BE2C (cell line): Measurements from ENCODE around the gene ENKUR.

Experiments used
- DNase-seq: peaks from one replicate; pipeline ENCODE4 v3.0.0-alpha.2; 2020
- H3K27me3 ChIP-seq: fragments of 250-450 bp; sonication (Bioruptor Pico); 2 replicates; pipeline ENCODE4 v1.5.1; 2020; ENCODE audit warnings: mild to moderate bottlenecking
- H3K36me3 ChIP-seq: fragments of 250-450 bp; sonication (Bioruptor Pico); 2 replicates; pipeline ENCODE4 v1.5.1; 2020; ENCODE audit warnings: mild to moderate bottlenecking
- H3K4me1 ChIP-seq: fragments of 250-450 bp; sonication (Bioruptor Pico); 2 replicates; pipeline ENCODE4 v1.5.1; 2020
- H3K4me3 ChIP-seq: 2 replicates; pipeline ENCODE4 v1.5.1; 2011; ENCODE audit warnings: low read depth, low read length
- H3K9me3 ChIP-seq: fragments of 250-450 bp; sonication (Bioruptor Pico); 2 replicates; pipeline ENCODE4 v1.5.1; 2020
- CTCF ChIP-seq: IDR thresholded peaks from 2 replicates; pipeline ENCODE4 v1.5.1; 2012; ENCODE audit warnings: mild to moderate bottlenecking, low read depth, low read length

ENKUR gene

DNA sequence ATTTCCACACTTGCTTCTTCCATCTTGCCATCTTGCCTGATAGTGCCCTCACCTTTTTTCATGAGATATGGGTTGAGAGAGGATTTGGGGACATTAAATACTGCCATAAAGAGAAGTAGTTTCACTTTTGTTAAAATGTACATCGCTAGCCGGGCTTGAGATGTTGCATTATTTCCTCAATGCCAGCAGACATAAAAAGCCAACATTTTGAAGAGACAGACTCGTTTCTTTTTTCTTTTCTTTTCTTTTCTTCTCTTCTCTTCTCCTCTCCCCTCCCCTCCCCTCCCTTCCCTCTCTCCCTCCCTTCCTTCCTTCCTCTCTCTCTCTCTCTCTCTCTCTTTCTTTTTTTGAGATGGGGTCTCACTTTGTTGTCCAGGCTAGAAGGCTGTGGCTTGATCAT, 17.9 kb downstream of the ENKUR start:
- no peaks in the 10 kb centered on the region for H3K27me3 ChIP-seq
- TF ChIP-seq CTCF = no peak
- no peaks in the 10 kb centered on the region for H3K36me3 ChIP-seq

DNA sequence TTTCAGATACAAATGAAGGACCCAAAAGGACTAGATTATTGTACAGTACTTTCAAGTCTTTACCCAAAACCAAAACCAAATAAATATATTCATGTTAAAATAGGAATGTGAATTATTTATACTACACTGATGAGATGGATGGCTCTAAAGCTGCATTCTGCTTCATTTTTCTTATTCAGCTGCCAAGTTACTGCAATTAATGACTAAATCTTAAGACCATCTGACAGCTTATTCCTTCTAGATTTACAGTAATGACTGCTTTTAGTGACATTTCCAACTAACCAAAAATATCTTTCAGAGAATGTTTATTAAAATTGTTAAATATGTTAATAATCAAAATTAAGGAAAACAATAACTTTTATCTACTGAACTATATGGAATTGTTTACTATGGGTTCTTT, 20.9 kb downstream of the ENKUR start:
- H3K36me3 ChIP-seq = no peaks in the 10 kb centered on the region
- no peak overlapping the region for H3K4me3 ChIP-seq
- no peak for TF ChIP-seq CTCF
- no peaks in the 10 kb centered on the region for H3K4me1 ChIP-seq
- no peaks in the 10 kb centered on the region for H3K9me3 ChIP-seq
- no peaks in the 10 kb centered on the region for H3K27me3 ChIP-seq
- no peak for DNase-seq

More for the DNA sequence above, 17.9 kb downstream of the ENKUR start:
- Histone ChIP-seq H3K9me3 (no peaks in the 10 kb centered on the region), H3K4me1 (no peaks in the 10 kb centered on the region), H3K4me3 (no peak overlapping the region)
- no peak for DNase-seq

DNA sequence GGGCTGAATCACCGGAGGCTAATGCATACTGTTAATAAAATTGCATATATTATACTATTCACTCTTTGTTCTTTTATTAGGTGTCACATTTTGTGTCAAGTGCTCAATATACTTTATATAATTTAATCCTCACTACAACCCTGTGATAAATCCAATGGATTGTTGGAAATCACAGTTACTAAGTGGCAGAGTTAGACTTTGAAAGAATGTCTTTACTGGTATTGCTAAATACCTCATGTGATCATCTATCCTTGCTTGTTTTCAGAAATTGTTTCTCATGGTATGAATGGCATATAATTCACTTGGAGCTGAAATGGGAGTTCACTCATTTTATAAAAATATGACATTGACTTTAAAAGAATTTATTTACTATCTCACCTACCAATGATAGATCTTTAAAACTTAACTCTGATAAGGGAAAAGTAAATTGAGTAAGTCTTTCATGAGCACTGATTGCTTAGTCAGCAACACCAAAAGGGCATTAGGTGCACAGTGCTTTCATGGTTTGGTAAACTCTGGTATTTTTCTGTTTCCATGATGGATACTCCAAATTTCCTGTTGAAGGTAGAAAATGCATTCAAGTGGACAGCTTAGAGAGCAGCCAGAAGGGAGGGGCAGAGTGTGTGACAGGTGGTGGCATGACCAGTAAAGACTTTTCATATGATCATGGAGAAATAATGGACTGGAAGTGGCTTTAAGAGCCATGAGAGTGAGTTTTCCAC, 22.6 kb downstream of the ENKUR start:
- TF ChIP-seq CTCF = no peak
- H3K4me3 ChIP-seq = no peak overlapping the region
- no peak for DNase-seq

GRCh38 chr10:24992512-24993133, 23.3 kb downstream of the ENKUR start:
- Histone ChIP-seq H3K4me3 (no peak overlapping the region), H3K9me3 (no peaks in the 10 kb centered on the region), H3K27me3 (no peaks in the 10 kb centered on the region), H3K4me1 (no peaks in the 10 kb centered on the region), H3K36me3 (no peaks in the 10 kb centered on the region)
- no peak for TF ChIP-seq CTCF
- DNase-seq = no peak

More for the DNA sequence above, 22.6 kb downstream of the ENKUR start:
- Histone ChIP-seq H3K9me3 (no peaks in the 10 kb centered on the region), H3K4me1 (no peaks in the 10 kb centered on the region), H3K27me3 (no peaks in the 10 kb centered on the region), H3K36me3 (no peaks in the 10 kb centered on the region)

DNA sequence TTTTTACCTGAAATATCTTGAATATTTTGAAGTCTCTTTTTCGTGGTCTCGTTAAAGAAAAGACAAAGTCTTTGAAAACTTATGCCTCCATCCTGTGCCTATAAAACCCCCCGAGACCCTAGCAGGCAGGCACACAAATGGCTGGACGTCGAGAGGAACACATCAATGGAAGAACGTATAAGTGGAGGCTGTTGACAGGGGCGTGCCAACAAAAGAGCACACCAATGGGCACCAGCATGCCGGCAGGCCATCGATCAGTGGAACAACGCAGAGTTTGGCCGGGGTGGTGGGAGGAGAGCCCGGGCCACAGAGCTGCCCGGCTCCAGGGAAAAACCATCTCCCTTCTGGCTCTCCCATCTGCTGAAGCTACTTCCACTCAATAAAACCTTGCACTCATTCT, 24.7 kb downstream of the ENKUR start:
- H3K27me3 ChIP-seq = no peaks in the 10 kb centered on the region
- H3K9me3 ChIP-seq = no peaks in the 10 kb centered on the region
- no peak for DNase-seq
- no peak for TF ChIP-seq CTCF
- H3K4me1 ChIP-seq = no peaks in the 10 kb centered on the region
- H3K4me3 ChIP-seq = no peak overlapping the region
- no peaks in the 10 kb centered on the region for H3K36me3 ChIP-seq

- Histone ChIP-seq H3K27me3 (no peaks in the 10 kb centered on the region), H3K9me3 (no peaks in the 10 kb centered on the region), H3K36me3 (no peaks in the 10 kb centered on the region), H3K4me3 (no peak overlapping the region), H3K4me1 (no peaks in the 10 kb centered on the region)
- no peak for TF ChIP-seq CTCF
- DNase-seq = no peak
Observed at GRCh38 chr10:24989867-24990266, 26.1 kb downstream of the ENKUR start.
